ENCODE measurements around the gene FCHSD2. TPM values are rescaled to one million over a fixed set of nuclear protein-coding genes. Genes with fewer than 3 reads are reported as not detected.

Gene FCHSD2
- total and polyA plus RNA-seq, 2 of the 13 experiments (the other 11 are each of a cell fraction or from before 2014, with no cell fraction given), result 20.5 to 24.8 TPM

- TF ChIP-seq ZBTB37 (CRISPR knock-in tag; IDR thresholded peaks at IDR 0.05) (no peak), MAX (IDR thresholded peaks at IDR 0.05) (peak; percentile 52), CSRNP1 (CRISPR knock-in tag; IDR thresholded peaks at IDR 0.05) (no peak), PATZ1 (CRISPR knock-in tag; IDR thresholded peaks at IDR 0.05) (0 out of 2 replicates have a peak, but pooled peaks have one; percentile 28), FOXM1 (CRISPR knock-in tag; IDR thresholded peaks at IDR 0.05) (no peak), ZNF619 (CRISPR knock-in tag; IDR thresholded peaks at IDR 0.05) (0 out of 2 replicates have a peak, but pooled peaks have one; percentile 24), SRF (IDR thresholded peaks at IDR 0.05; ENCODE audit: low read depth, low read length) (no peak), TCF12 (IDR thresholded peaks at IDR 0.05) (no peak), TCF12 (CRISPR knock-in tag; IDR thresholded peaks at IDR 0.05) (no peak), MEIS1 (CRISPR knock-in tag; IDR thresholded peaks at IDR 0.05; ENCODE audit: borderline replicate concordance) (0 out of 2 replicates have a peak, but pooled peaks have one; percentile 14), THRA (CRISPR knock-in tag; IDR thresholded peaks at IDR 0.05; ENCODE audit: borderline replicate concordance) (no peak), ZNF740 (CRISPR knock-in tag; IDR thresholded peaks at IDR 0.05) (0 out of 2 replicates have a peak, but pooled peaks have one; percentile 35), ZNF687 (CRISPR knock-in tag; IDR thresholded peaks at IDR 0.05) (peak; percentile 88)
These were observed 352.5 kb downstream of the FCHSD2 start (continued) for GRCh38 chr11:72789493-72790131.
